HCT116 (cell line): Measurements from ENCODE around the gene GARIN5B. TPM values are rescaled to one million over a fixed set of nuclear protein-coding genes. Genes with fewer than 3 reads are reported as not detected.
"Not testable (repeated sequence)": the region's sequence is repeated elsewhere in the genome, so short reads cannot be mapped to it uniquely, and the experiment has no call there.

Experiments
- ATAC-seq: fragments of 200-7000 bp; cut with Tn5 transposase; 2 replicates; pipeline ENCODE4 v1.9.1; 2020; ENCODE audit warnings: mild to moderate bottlenecking, moderate library complexity
- BruUV-seq: library from RNA; stranded (reverse); fragments of 400-500 nt; replicated peaks from 2 replicates; lab custom pipeline; 2021; lab: Mats Ljungman, UMichigan
- CTCF ChIA-PET: fragments of 300-600 bp; sonication (Branson Sonifier 250); formaldehyde crosslinking; loops from one replicate; lab custom pipeline; 2021; ENCODE audit warnings: antibody characterized with exemption; lab: Charles Lee
- POLR2A ChIA-PET: fragments of 300-600, 350-600 bp; sonication (Branson Sonifier 250); formaldehyde crosslinking; loops from one replicate; lab custom pipeline; 2021; ENCODE audit warnings: antibody characterized with exemption; lab: Charles Lee
- RAD21 ChIA-PET, 2 experiments: fragments of 300-600 bp; sonication (Branson Sonifier 250); formaldehyde crosslinking; loops; one replicate each; lab custom pipeline; 2023; ENCODE audit warnings: low total read pairs in 2 of 2; ENCODE audit not compliant: uncharacterized antibody in 2 of 2, unreplicated experiment in 2 of 2, low non-redundant PET in 1 of 2; lab: Charles Lee
- DNase-seq: peaks from one replicate; pipeline ENCODE4 v3.0.0-alpha.2; 2010; ENCODE audit warnings: low read depth, low spot score
- H2AFZ ChIP-seq: fragments of 200-600 bp; shearing (Covaris generic), sonication (generic); 2 replicates; pipeline ENCODE4 v1.6.1; 2017; ENCODE audit warnings: low read depth, mixed run types, mixed read lengths, antibody characterized with exemption, low read length; ENCODE audit not compliant: poor library complexity, severe bottlenecking
- H3K27ac ChIP-seq: 2 replicates; pipeline ENCODE4 v1.5.1; 2012; ENCODE audit warnings: low read depth, low read length
- H3K27me3 ChIP-seq: fragments of 200-600 bp; sonication (generic); 2 replicates; pipeline ENCODE4 v1.6.1; 2016; ENCODE audit warnings: mixed run types, low read length, mixed read lengths; ENCODE audit not compliant: insufficient read depth
- H3K36me3 ChIP-seq, 2 experiments: fragments of 200-500 bp in 1 of 2; fragments of 200-600 bp in 1 of 2; sonication (Bioruptor generic) in 1 of 2; sonication (generic) in 1 of 2; 2 replicates each; pipeline versions ENCODE4 v1.5.1 to v1.6.1; 2014 to 2016; ENCODE audit warnings: low read length in 2 of 2, inconsistent platforms in 1 of 2, mixed read lengths in 1 of 2, mixed run types in 1 of 2; ENCODE audit not compliant: insufficient read depth in 2 of 2, control insufficient read depth in 1 of 2
- H3K4me1 ChIP-seq, 2 experiments: fragments of 200-600 bp in 1 of 2; sonication (generic) in 1 of 2; 2 replicates each; pipeline versions ENCODE4 v1.5.1 to v1.6.1; 2012 to 2017; ENCODE audit warnings: low read length in 2 of 2, inconsistent platforms in 1 of 2, mild to moderate bottlenecking in 1 of 2, mixed read lengths in 1 of 2, mixed run types in 1 of 2, moderate library complexity in 1 of 2; ENCODE audit not compliant: insufficient read depth in 2 of 2, control insufficient read depth in 1 of 2
- H3K4me2 ChIP-seq: fragments of 200-600 bp; sonication (generic); 2 replicates; pipeline ENCODE4 v1.6.1; 2017; ENCODE audit warnings: mixed run types, low read length, mixed read lengths
- H3K4me3 ChIP-seq, 2 experiments: fragments of 200-600 bp in 1 of 2; sonication (generic) in 1 of 2; replicated peaks in 1 of 2; 2 replicates each; pipeline ENCODE4 v1.5.1; 2011 to 2016; ENCODE audit warnings: low read length in 2 of 2, control low read depth in 1 of 2, low read depth in 1 of 2, mild to moderate bottlenecking in 1 of 2, mixed read lengths in 1 of 2, mixed run types in 1 of 2
- H3K79me2 ChIP-seq: fragments of 200-600 bp; sonication (generic); 2 replicates; pipeline ENCODE4 v1.6.1; 2017; ENCODE audit warnings: mild to moderate bottlenecking, mixed run types, low read length, moderate library complexity, mixed read lengths; ENCODE audit not compliant: insufficient read depth
- H3K9ac ChIP-seq: fragments of 200-600 bp; sonication (generic); 2 replicates; pipeline ENCODE4 v1.6.1; 2016; ENCODE audit warnings: low read length, mixed read lengths
- H3K9me2 ChIP-seq: fragments of 200-600 bp; sonication (generic), shearing (Covaris generic); 2 replicates; pipeline ENCODE4 v1.6.1; 2017; ENCODE audit warnings: mixed run types, mild to moderate bottlenecking, moderate library complexity; ENCODE audit not compliant: insufficient read depth
- H3K9me3 ChIP-seq, 2 experiments: fragments of 200-500 bp in 1 of 2; fragments of 200-600 bp in 1 of 2; sonication (Bioruptor generic) in 1 of 2; sonication (generic) in 1 of 2; 2 replicates each; pipeline ENCODE4 v1.6.1; 2014 to 2017; ENCODE audit warnings: low read length in 2 of 2, mixed read lengths in 2 of 2, inconsistent platforms in 1 of 2, low read depth in 1 of 2, mild to moderate bottlenecking in 1 of 2, mixed run types in 1 of 2, moderate library complexity in 1 of 2; ENCODE audit not compliant: control insufficient read depth in 1 of 2, insufficient read depth in 1 of 2
- H4K20me1 ChIP-seq: fragments of 200-600 bp; sonication (generic), shearing (Covaris generic); 2 replicates; pipeline ENCODE4 v1.6.1; 2017; ENCODE audit warnings: mixed run types, mild to moderate bottlenecking, moderate library complexity; ENCODE audit not compliant: insufficient read depth
- CEBPB ChIP-seq: IDR thresholded peaks from 2 replicates; pipeline ENCODE4 v1.6.1; 2012; ENCODE audit warnings: low read depth
- EGR1 ChIP-seq: IDR thresholded peaks from 2 replicates; pipeline ENCODE4 v1.6.1; 2012; ENCODE audit warnings: low read depth
- ELF1 ChIP-seq: IDR thresholded peaks from 2 replicates; pipeline ENCODE4 v1.6.1; 2012; ENCODE audit warnings: low read depth, borderline replicate concordance
- EZH2phosphoT487 ChIP-seq: fragments of 200-600 bp; IDR thresholded peaks from 2 replicates; pipeline ENCODE4 v1.6.1; 2018; ENCODE audit warnings: antibody characterized with exemption, borderline replicate concordance
- POLR2A ChIP-seq: IDR thresholded peaks from 2 replicates; pipeline ENCODE4 v1.7.0; 2011; ENCODE audit warnings: borderline replicate concordance; ENCODE audit not compliant: insufficient read depth, insufficient read length; ENCODE audit errors: extremely low read depth
- POLR2AphosphoS5 ChIP-seq: IDR thresholded peaks from 2 replicates; pipeline ENCODE4 v1.6.1; 2011; ENCODE audit warnings: mild to moderate bottlenecking, low read depth, low read length, moderate library complexity
- SIN3A ChIP-seq: IDR thresholded peaks from 2 replicates; pipeline ENCODE4 v1.6.1; 2012; ENCODE audit warnings: low read depth
- SRF ChIP-seq: IDR thresholded peaks from 2 replicates; pipeline ENCODE4 v1.6.1; 2012; ENCODE audit warnings: low read depth
- YY1 ChIP-seq: IDR thresholded peaks from 2 replicates; pipeline ENCODE4 v1.6.1; 2011; ENCODE audit warnings: low read length, low read depth, moderate library complexity, mild to moderate bottlenecking; ENCODE audit not compliant: insufficient replicate concordance; ENCODE audit errors: extremely low read depth
- ZFX ChIP-seq: fragments of 450-650 bp; IDR thresholded peaks from 2 replicates; pipeline ENCODE4 v1.6.1; 2017
- ZNF274 ChIP-seq: fragments of 200-500 bp; sonication (Bioruptor generic); IDR thresholded peaks from 2 replicates; pipeline ENCODE4 v1.6.1; 2014; ENCODE audit warnings: mild to moderate bottlenecking, low read depth, low read length, inconsistent platforms
- intact Hi-C: fragments of 100-400 bp; cut with micrococcal nuclease; formaldehyde crosslinking; loops from 2 replicates; pipeline ENCODE4 v1.10.0; 2022
- total RNA-seq: library from RNA; stranded (reverse); gene quantifications from one replicate; pipeline ENCODE4 v1.2.1, GENCODE V29; 2021; ENCODE audit not compliant: unreplicated experiment

GARIN5B gene
- total RNA-seq, 1 experiment from 2014 or later = not detected

DNA sequence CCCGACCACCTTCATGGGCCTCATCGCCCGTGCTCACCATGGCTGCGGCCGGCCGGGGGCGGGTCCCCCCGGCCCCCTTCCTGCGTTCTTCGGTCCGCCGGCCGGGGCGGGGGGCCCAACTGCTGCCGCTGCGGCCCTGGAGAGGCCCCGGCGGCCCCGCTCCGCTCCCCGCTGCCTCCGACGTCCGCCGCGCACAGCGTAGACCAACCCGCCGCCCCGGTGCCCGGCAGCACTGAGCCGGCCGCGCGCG, 44.4 kb upstream of the GARIN5B start, which contains the start of gene UBE2S:
Gene UBE2S, minus strand, starts transcription at position 239 of the 250 bp plus-strand sequence. Its CDS starts 199 bp downstream, at position 40.
- peaks cover 28 to 39% of the 10 kb centered on the region in 2 experiments for H3K36me3 ChIP-seq
- H3K27me3 ChIP-seq, RAD21 ChIA-PET, H3K9me2 ChIP-seq, H3K9me3 ChIP-seq: not testable (repeated sequence)
- peaks cover 16% of the 10 kb centered on the region; the same call in 1 of the 2 replicates for H4K20me1 ChIP-seq
- H3K79me2 ChIP-seq = peaks cover 49% of the 10 kb centered on the region
- peak within 1 kb of the TSS; percentile 67 for H2AFZ ChIP-seq
- H3K4me3 ChIP-seq = peak within 1 kb of the TSS; percentile 81 to 93
- TF ChIP-seq ZFX = peak; percentile 91; the same call in 1 of the 2 replicates
- peak; percentile 98 for TF ChIP-seq POLR2AphosphoS5
- peak; percentile 90; the same call in 1 of the 2 replicates for TF ChIP-seq SIN3A
- TF ChIP-seq POLR2A = peak; percentile 97
- peak; percentile 64 for TF ChIP-seq YY1
- TF ChIP-seq, all 23 proteins: peak for 5; not testable (repeated sequence) for 18
- ChIA-PET CTCF (interaction anchor here (2.0 kb wide), 1 partner anchor 261 kb away, joined by 6 read pairs; no protein-coding TSS in a partner anchor), POLR2A (interaction anchor here (0.6 to 1.8 kb wide), 23 partner anchors 8 to 327 kb away, joined by 3 to 17 read pairs (median 5); partner anchors contain the start of genes HSPBP1, ISOC2, PPP6R1 and TMEM238)
- peak within 1 kb of the TSS; percentile 99 for H3K9ac ChIP-seq
- H3K4me1 ChIP-seq = peaks cover 12 to 27% of the 10 kb centered on the region in 2 experiments
- intact Hi-C loops, BruUV-seq, DNase-seq: not testable (repeated sequence)
- peak within 1 kb of the TSS; percentile 95 for H3K27ac ChIP-seq
- H3K4me2 ChIP-seq = peak within 1 kb of the TSS; percentile 83
- ATAC-seq = peak; percentile 78

DNA sequence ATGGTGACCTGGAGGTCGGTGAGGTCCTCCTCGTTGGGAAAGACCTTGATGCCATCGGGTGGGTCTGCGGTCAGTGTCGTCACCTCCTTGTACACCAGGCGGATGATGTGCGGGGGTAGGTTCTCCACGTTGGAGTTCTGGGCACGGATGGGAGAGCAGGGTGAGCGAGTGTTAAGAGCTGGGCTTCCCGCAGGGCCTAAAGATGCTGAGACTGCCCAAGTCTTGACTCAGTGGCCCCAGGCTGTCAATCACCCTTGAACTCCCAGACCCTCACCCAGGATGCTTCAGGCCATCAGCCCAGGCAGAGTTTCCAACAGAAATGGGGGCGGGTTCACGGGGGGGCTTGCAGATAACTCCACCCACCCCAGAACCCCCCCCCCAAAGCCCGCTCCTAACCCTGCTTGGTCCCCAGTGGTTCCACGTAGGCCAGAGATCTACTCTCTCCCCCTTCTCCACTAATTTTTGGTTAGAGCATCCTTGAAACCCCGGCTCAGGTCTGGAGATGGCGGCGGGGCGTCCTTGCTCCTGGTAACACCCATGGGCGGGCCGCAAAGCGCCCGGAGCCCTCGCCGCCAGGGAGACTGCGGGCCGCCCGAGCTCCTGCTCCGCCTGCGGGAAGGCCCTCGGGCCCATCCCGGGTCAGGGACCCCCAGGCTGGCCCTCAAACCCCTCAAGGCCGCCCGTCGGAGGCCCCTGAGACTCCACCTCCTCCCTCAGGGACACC, 43.9 kb upstream of the GARIN5B start:
- no TSS peak for BruUV-seq
- TF ChIP-seq EGR1 (no peak), CEBPB (no peak), ZNF274 (no peak), ELF1 (no peak), ZFX (no peak), POLR2AphosphoS5 (no peak), SIN3A (no peak), EZH2phosphoT487 (no peak), SRF (no peak)
- Histone ChIP-seq H3K27ac (peak overlapping the region; percentile 95), H3K27me3 (no peaks in the 10 kb centered on the region), H3K4me2 (peak overlapping the region; percentile 83), H3K36me3 (peaks cover 33 to 43% of the 10 kb centered on the region in 2 experiments), H3K9me3 (no peaks in the 10 kb centered on the region), H3K4me3 (peak overlapping the region; percentile 81 to 93), H3K9ac (peak overlapping the region; percentile 99), H4K20me1 (peaks cover 17% of the 10 kb centered on the region; the same call in 1 of the 2 replicates), H3K9me2 (no peaks in the 10 kb centered on the region), H3K4me1 (peaks cover 12 to 27% of the 10 kb centered on the region in 2 experiments), H2AFZ (no peak overlapping the region), H3K79me2 (peaks cover 54% of the 10 kb centered on the region)
- CTCF ChIA-PET = interaction anchor here (2.0 kb wide), 1 partner anchor 261 kb away, joined by 6 read pairs; no protein-coding TSS in a partner anchor
- intact Hi-C loops = no loop called here
- POLR2A ChIA-PET = interaction anchor here (0.6 to 1.9 kb wide), 20 partner anchors 8 to 327 kb away, joined by 3 to 17 read pairs (median 6); partner anchors contain the start of genes HSPBP1, ISOC2, PPP6R1 and TMEM238
- RAD21 ChIA-PET = no interaction called here
- DNase-seq = no peak
- peak; percentile 3 for ATAC-seq
